NCI-H2107 (cell line): Measurements from ENCODE around the gene SNRNP70.
A peak's percentile ranks its signal among the peaks of the same experiment; 100 is the strongest.
"Not testable (repeated sequence)": the region's sequence is repeated elsewhere in the genome, so short reads cannot be mapped to it uniquely, and the experiment has no call there.

Source experiments
- DNase-seq: peaks from one replicate; lab custom pipeline; 2025; lab: John Stamatoyannopoulos, UW

SNRNP70 gene

DNA sequence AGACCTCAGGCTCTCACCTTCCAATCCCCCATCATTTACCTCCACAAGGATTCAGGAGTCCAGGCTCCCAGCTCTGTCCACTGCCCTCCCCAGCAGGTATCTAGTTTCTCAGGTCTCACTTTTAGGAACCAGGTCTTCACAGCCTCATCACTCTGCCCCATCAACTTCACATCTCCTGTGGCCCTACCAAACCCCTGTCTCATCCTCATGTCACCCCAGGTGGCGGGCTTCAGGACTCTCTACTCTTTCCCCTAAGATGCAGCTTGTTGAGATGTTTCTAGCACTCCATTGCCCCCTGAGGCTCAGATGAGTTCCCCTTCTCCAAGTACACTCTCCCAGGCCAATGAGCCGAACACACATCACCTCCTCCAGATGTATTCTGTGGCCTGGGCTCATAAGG is 35.6 kb downstream of the SNRNP70 start:
- no peak for DNase-seq

DNA sequence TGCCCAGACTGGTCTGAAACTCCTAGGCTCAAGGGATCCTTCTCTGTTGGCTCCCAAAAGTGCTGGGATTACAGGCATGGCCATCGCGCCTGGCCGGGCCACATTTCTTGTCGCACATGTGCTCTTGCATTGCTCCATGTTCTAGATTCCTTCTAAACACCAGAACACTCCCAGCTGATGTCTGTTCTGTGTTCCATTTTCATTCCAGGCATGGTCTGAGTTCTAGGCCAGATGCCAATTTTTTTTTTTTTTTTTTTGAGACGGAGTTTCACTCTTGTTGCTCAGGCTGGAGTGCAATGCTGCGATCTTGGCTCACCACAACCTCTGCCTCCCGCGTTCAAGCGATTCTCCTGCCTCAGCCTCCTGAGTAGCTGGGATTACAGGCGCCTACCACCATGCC is 36.6 kb downstream of the SNRNP70 start:
- DNase-seq = not testable (repeated sequence)

- DNase-seq = not testable (repeated sequence)
These were observed 38.0 kb downstream of the SNRNP70 start for GRCh38 chr19:49123285-49123684.

DNA sequence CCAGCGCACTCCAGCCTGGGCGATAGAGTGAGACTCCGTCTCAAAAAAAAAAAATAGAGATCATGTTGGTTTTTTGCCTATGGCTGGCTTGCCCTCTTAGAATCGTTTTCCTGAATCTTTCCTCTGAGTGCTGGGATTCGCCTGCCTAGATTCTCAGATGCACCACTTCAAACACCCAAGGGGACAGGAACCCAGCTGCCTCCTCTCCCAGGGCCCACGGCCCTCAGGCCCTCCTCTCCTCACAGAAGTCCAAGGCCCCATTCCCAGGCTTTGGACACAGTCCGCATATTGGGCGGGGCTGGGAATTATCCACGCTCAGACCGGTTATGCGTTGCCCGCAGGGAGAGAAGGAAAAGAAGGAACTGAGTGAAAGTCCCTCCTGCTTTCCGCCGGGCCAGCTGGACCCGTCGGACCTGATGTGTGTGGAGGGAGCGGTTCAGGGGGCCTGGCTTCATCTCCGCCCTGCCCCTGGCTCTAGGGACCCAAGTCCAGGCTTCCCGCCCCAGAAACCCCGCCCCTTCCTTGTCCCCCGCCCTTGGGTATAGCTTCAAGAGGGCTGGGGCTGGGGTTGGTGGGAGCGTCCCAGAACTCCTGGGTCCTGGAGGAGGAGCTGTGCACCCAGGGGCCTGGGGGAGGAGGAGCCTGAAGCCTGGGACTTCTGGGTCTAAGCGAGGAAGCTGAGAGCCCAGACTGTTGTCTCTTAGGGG is 39.9 kb downstream of the SNRNP70 start:
- DNase-seq = no peak

GRCh38 chr19:49126575-49126974 is 41.3 kb downstream of the SNRNP70 start:
- no peak for DNase-seq

GRCh38 chr19:49127225-49127624 is 42.0 kb downstream of the SNRNP70 start:
- DNase-seq = not testable (repeated sequence)

DNA sequence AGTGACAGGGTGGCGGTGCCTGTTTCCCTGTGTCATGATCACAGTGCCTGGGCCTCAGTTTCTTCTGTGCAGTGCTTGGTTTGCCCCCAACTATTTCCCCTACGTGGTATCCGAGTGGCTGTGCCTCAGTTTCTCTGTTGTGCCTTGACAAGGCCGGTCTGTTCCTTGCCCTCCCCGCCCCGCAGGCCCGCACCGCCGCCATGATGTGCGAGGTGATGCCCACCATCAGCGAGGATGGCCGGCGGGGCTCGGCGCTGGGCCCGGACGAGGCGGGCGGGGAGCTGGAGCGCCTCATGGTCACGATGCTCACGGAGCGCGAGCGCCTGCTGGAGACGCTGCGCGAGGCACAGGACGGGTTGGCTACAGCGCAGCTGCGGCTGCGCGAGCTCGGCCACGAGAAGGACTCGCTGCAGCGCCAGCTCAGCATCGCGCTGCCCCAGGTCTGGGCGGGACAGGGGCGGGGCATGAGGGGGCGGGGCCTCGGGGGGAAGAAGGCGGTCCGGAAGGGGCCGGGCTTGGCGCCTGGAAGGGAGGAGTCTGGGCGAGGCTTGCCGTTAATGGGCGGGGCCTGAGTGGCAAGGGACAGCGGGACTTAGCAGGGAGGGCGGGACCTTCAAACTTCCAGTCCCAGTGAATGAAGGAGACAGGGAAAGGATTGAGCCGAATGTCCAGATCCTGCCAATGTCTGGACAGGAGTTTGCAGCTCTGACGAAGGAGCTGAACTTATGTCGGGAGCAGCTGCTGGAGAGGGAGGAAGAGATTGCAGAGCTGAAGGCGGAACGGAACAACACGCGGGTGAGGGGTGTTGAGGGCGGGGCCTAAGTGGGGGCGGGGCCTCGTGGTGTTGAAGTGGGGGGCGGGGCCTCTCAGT is 42.7 kb downstream of the SNRNP70 start:
- peak; percentile 88 for DNase-seq

DNA sequence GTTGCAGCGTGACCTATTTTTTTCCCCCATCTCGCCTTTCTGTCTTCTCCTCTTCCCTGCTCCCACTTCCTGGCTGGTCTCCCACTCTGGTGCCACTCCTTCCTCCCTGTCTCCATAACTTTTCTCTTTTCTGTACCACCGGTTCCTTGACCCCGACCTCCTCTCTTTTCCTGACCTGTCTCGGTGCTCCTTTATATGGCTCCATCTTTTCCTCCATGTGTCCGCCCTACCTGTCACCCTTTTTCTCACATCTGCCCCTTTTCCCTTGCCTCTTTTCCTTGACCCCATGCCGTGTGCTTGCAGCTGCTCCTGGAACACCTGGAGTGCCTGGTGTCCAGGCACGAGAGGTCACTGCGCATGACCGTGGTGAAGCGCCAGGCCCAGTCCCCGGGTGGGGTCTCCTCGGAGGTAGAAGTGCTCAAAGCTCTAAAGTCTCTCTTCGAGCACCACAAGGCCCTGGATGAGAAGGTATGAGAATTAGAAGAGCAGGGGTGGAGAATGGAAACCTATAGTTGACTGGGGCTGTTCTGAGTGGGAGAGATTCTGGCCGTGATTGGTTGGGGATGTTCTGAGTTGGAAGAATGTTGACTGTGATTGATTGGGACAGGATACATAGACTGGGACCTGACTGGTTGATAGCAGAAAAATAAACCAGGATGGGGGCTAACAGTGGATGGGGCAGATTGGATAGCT is 43.4 kb downstream of the SNRNP70 start:
- DNase-seq = no peak

- no peak for DNase-seq
These were observed 44.0 kb downstream of the SNRNP70 start for GRCh38 chr19:49129238-49129583.

DNA sequence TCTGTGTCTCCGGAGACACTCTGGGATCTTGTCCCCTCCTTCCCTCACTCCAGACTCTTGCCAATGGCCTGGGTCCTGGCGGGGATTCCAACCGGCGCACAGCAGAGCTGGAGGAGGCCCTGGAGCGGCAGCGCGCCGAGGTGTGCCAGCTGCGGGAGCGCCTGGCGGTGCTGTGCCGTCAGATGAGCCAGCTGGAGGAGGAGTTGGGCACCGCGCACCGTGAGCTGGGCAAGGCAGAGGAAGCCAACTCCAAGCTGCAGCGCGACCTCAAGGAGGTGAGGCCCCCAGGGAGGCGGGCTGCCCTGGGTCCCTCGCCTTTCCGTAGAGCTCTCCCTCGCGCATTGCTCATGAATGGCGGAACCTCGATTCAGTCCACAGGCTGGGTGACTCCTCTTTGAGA is 45.1 kb downstream of the SNRNP70 start:
- no peak for DNase-seq

GRCh38 chr19:49132974-49133609 is 47.8 kb downstream of the SNRNP70 start:
- DNase-seq = no peak

GRCh38 chr19:49133621-49134454 is 48.6 kb downstream of the SNRNP70 start:
- no peak for DNase-seq

DNA sequence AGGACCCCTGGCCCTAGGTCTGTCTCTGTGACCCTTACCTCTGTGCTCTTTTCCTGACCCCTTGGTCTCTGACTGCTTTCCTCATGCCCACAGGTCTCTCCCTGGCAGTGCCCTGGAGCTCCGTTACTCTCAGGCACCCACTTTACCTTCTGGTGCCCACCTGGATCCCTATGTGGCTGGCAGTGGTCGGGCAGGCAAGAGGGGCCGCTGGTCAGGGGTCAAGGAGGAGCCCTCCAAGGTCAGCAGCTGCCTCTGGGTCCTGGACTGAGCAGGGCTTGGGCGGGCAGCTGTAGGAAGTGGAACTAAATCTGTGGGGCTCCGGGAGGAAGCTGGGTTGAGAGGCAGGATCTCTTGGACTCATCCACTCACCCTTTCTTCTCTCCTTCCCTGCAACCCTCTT is 50.4 kb downstream of the SNRNP70 start:
- no peak for DNase-seq

GRCh38 chr19:49136771-49137171 is 51.5 kb downstream of the SNRNP70 start:
- DNase-seq = no peak

DNA sequence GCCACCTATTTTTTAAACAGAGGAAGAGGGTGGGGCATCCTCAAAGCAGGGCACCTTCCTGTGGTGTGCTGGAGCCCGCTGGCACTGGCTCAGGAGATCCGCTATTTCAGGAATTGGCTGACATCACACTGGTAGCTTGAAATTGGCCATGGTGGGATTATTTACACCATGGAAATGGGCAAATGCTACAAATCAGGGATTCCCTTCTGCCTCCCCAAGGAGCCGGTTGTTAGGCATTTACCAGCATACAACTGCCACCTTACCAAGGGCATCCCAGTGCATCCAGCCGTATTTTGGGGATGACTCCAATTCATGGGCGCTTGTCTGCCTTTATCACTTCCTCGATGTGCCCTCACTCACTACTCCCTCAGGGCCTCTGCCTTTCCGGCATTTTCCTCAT is 55.7 kb downstream of the SNRNP70 start:
- DNase-seq = no peak

DNA sequence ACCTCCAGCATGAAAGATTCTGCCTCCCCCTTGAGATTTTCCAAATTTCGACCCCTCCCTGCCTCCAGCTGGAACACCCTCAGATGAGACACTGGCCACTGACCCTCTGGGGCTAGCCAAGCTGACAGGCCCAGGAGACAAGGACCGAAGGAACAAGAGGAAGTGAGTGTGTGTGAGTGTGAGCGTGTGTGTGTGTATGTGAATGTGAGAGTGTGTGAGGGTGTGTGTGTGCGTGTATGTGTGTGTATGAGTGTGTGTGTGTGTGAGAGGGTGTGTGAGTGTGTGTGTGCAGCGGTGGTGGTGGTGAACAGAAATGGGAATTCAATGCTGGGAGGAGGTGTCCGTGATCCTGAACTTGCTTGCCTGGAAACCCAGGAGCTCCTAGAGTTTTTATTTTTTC is 56.1 kb downstream of the SNRNP70 start:
- no peak for DNase-seq

DNA sequence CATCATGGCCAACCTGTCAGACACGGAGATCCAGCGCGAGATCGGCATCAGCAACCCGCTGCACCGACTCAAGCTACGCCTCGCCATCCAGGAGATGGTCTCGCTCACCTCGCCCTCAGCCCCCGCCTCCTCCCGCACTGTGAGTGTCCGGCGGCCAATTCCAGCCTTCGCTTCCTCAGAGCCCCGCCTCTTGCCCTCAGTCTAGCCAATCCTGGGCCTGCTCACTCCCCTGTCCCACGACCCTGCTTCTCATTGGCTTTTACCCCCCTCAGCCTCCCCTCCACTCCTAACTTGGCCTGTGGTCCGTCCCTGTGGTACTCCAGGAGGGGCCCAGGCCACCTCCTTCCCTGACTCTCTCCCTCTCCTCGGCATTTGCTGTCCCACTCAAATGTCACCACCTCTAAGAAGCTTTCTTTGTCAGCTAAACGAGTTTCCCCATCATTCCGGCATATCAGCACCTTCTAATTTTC is 57.6 kb downstream of the SNRNP70 start:
- no peak for DNase-seq

DNA sequence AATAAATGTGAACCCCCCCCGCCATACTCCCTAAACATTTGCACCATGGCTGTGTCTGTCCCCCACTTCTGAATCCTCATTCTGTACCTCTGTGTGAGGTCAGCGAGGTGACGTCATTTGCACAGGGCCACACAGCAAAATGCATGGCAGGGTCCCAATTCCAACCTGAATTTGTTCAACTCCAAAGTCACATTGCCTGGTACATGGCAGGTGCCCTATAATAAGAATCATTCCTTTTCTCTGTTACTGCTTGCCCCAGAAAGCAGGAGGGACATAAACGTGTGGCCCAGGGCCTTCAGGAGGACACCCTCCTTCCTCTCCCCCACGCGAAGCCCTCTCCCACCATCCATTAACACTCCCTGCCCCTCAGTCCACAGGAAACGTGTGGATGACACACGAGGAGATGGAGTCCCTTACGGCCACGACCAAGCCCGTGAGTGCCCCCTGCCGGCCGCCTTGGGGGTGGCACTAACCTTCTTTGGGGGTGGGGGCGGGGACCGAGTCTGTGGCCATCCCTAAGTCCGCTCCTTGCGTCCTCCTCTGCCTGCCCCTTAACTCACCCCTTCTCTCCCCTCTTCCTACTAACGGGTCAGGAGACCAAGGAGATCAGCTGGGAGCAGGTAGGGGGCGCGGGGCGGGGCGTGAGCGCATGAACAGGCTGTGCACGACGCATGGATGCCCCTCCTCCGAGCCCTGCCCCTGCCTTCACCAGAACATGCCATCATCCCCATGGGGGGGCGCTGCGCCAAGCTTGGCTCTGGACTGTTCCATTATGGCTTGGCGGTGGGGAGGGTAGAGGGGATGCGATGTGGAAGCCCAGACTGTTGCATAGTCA is 60.5 kb downstream of the SNRNP70 start:
- no peak for DNase-seq

- not testable (repeated sequence) for DNase-seq
These were observed 61.1 kb downstream of the SNRNP70 start for GRCh38 chr19:49146408-49146770.

DNA sequence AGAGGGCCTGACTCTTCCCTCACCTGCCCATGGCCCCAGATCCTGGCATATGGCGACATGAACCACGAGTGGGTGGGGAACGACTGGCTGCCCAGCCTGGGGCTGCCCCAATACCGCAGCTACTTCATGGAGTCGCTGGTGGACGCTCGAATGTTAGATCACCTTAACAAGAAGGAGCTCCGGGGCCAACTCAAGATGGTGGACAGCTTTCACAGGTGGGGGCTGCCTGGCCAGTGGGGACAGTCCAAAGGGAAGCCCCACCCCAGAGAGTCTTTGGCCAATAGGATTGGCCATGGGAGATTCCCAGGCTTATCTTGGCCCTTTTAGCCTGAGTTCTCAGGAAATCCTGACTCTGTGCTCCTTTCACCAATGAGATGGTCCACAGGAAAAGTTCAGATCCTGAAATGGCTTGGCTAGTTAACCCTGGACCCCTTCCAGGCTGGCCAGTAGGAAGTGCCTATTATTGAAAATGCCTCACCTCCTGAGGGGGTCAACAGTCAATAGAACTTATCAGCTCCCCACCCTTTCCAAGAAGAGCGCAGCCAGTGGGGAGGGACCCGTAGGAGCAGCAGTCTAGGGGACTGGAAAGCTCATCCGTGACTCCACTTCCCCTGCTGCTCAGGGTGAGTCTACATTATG is 62.9 kb downstream of the SNRNP70 start:
- DNase-seq = no peak
